Measurements from ENCODE around the gene RNF146. TPM values are rescaled to one million over a fixed set of nuclear protein-coding genes. Genes with fewer than 3 reads are reported as not detected.
"Not testable (repeated sequence)": the region's sequence is repeated elsewhere in the genome, so short reads cannot be mapped to it uniquely, and the experiment has no call there.

The RNF146 gene
- total RNA-seq, 1 donor from 2014 or later: 16.5 TPM

DNA sequence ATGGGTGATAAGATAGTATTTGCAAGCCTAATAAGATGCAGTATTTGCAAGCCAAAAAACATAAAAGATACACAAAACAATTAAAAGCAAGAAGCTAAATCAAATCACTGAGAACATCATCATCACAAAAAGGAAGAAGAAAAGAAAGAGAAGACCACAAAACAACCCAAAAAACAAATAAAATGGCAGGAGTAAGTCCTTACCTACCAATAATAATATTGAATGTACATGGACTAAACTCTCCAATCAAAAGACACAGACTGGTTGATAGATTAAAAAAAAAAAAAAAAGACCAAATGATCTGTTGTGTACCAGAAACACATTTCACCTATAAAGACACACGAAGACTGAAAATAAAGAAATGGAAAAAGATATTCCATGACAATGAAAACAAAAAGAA is 39.1 kb downstream of the RNF146 start:
- H3K4me3 ChIP-seq (ENCODE audit: low read depth, low read length): no peak overlapping the region
- DNase-seq (ENCODE audit: low read depth): no peak
- TF ChIP-seq, protein P1, sequence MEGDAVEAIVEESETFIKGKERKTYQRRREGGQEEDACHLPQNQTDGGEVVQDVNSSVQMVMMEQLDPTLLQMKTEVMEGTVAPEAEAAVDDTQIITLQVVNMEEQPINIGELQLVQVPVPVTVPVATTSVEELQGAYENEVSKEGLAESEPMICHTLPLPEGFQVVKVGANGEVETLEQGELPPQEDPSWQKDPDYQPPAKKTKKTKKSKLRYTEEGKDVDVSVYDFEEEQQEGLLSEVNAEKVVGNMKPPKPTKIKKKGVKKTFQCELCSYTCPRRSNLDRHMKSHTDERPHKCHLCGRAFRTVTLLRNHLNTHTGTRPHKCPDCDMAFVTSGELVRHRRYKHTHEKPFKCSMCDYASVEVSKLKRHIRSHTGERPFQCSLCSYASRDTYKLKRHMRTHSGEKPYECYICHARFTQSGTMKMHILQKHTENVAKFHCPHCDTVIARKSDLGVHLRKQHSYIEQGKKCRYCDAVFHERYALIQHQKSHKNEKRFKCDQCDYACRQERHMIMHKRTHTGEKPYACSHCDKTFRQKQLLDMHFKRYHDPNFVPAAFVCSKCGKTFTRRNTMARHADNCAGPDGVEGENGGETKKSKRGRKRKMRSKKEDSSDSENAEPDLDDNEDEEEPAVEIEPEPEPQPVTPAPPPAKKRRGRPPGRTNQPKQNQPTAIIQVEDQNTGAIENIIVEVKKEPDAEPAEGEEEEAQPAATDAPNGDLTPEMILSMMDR (conservative IDR thresholded peaks at IDR 0.05; ENCODE audit: low read depth, low read length): no peak

DNA sequence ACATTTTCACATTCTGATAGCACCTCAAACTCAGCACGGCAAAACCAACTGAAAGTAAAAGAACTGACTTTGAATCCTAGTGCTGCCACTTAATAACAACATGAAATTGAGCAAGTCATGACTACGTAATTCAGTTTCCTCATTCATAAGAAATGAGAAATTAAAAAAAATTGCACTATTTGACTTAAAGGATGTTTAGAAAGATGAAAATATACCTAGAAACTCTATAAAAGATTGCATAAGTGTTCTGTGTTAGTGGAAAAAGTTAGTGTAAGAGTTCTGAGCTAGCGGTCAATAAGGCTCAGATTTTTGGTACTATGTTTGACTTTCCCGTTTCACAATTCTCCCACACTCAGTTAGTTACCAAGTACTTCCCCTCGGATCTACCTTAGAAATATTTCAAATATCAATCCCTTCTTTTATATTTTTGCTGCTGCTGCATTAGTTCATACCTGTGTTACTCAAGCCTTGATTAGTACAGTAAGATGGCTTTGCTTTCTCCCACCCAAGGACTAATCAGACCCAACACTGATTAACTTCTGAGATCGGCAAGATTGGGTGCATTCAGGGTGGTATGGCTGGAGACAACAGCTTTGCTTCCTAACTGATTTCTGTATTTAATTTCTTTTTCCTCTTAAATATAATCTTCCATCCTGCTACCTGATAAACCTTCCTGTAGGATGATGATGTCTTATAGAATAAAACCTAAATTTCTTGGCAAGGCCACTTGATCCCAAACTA is 50.9 kb downstream of the RNF146 start:
- H3K4me3 ChIP-seq (ENCODE audit: low read depth, low read length): no peak overlapping the region
- TF ChIP-seq, protein P1 (conservative IDR thresholded peaks at IDR 0.05; ENCODE audit: low read depth, low read length): no peak
- DNase-seq (ENCODE audit: low read depth): no peak

DNA sequence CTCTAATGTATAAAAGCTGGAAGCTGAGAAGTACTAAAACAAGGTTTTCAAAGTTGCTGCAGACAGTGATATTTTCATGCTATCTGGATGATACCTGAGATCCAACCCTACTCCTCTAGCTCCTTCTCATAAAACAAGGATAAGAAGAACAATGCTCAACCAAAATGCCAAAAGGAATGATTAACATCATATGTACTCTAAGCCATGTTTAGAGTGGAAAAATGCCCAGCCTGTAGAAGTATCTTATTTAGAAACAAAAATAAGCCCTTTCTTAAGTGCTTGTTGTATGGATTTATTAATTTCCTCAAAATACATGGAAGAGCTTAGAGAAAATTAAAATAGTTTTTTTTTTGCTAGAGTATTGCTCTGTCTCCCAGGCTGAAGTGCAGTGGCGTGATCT is 53.0 kb downstream of the RNF146 start:
- no peak for DNase-seq (ENCODE audit: low read depth)
- H3K4me3 ChIP-seq (ENCODE audit: low read depth, low read length): no peak overlapping the region
- TF ChIP-seq, protein P1 (conservative IDR thresholded peaks at IDR 0.05; ENCODE audit: low read depth, low read length): no peak

DNA sequence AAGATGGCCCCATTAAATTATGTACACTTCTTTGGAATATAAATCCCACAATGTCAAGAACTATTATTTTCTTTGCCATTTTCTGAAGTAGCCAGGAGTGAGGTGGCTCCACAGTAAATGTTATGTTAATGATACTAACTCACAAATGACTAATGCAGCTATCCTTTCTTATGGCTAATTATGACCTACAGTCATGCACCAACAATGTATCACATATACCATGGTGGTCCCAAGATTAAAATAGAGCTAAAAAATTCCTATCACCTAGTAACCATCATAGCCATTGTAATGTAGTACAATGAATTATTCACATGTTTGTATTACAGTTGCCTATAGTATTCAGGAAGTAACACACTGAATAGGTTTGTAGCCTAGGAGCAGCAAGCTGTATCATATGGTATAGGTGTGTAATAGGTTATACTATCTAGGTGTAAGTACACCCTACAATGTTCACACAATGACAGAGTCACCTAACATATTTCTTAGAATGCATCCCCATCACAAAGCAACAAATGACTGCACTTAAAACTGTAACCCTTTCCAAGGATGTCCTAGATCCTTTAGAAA is 61.5 kb downstream of the RNF146 start:
- H3K4me3 ChIP-seq (ENCODE audit: low read depth, low read length): no peak overlapping the region
- TF ChIP-seq, protein P1 (conservative IDR thresholded peaks at IDR 0.05; ENCODE audit: low read depth, low read length): no peak
- DNase-seq (ENCODE audit: low read depth): no peak

DNA sequence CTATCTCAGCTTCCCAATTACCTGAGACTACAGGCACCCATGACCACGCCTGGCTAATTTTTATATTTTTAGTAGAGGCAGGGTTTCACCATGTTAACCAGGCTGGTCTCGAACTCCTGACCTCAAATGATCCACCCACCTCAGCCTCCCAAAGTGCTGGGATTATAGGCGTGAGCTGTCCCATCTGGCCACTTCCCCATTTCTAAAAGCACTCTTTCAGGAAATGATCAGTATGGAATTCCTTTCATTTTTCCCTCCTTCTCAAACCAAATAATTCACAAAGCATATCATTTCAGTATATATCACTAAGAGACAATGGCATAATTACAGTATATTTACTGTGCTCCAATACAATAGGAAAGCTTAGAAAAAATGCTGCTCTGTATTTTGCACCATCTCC is 64.6 kb downstream of the RNF146 start:
- H3K4me3 ChIP-seq (ENCODE audit: low read depth, low read length); DNase-seq (ENCODE audit: low read depth): not testable (repeated sequence)

DNA sequence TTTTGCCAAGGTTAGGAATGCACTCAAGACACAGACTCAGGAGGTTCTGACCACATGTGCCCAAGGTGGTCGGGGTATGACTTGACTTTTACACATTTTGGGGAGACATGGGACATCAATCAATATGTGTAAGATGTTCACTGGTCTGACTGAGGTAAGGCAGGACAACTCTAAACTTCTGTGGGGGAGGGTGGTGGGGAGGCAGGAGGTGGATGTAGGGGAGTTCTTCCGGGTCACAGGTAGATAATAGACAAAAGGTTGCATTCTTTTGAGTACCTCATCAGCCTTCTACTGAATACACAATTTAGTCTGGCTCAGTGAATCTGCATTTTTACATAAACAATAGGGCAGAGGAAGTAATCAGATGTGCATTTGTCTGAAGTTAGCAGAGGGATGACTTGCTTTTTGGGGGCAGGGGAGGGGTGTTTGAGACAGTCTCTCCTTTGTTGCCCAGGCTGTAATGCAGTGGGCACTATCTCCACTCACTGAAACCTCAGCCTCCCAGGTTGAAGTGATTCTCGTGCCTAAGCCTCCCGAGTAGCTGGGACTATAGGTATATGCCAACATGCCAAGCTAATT is 65.8 kb downstream of the RNF146 start:
- TF ChIP-seq, protein P1 (conservative IDR thresholded peaks at IDR 0.05; ENCODE audit: low read depth, low read length): no peak
- H3K4me3 ChIP-seq (ENCODE audit: low read depth, low read length): no peak overlapping the region
- no peak for DNase-seq (ENCODE audit: low read depth)

Other genes starting within 250 kb of the RNF146 start
- gene RSPO3, start 148.2 kb upstream of the RNF146 start, total RNA-seq: 0.35 TPM in 1 of 2 replicates, not detected in the other
- gene ECHDC1, start 76.7 kb downstream of the RNF146 start, total RNA-seq: 47.9 and 96.9 TPM in 2 replicates
- gene KIAA0408, start 192.5 kb downstream of the RNF146 start, total RNA-seq: 2.0 and 3.1 TPM in 2 replicates